Trophoblast cell (in vitro differentiated cells and primary cell): ENCODE results near the gene UBE2E2.

ENCODE experiments used
- DNase-seq, 2 donors: peaks; one replicate each; pipeline ENCODE4 v3.0.0-alpha.2; 2016
- H2AFZ ChIP-seq: 2 replicates; pipeline ENCODE4 v1.6.1; 2013; ENCODE audit warnings: low read length, moderate library complexity, mild to moderate bottlenecking; ENCODE audit not compliant: insufficient read depth, poor library complexity
- H2AK5ac ChIP-seq: 2 replicates; pipeline ENCODE4 v1.6.1; 2013; ENCODE audit warnings: mild to moderate bottlenecking, low read length
- H2BK120ac ChIP-seq: 2 replicates; pipeline ENCODE4 v1.6.1; 2013; ENCODE audit warnings: low read length, mild to moderate bottlenecking, moderate library complexity; ENCODE audit not compliant: insufficient read depth, poor library complexity
- H2BK12ac ChIP-seq: 2 replicates; pipeline ENCODE4 v1.6.1; 2013; ENCODE audit warnings: mild to moderate bottlenecking, low read length, moderate library complexity
- H2BK5ac ChIP-seq: 2 replicates; pipeline ENCODE4 v1.6.1; 2013; ENCODE audit warnings: low read length, low read depth, moderate library complexity, mild to moderate bottlenecking; ENCODE audit not compliant: poor library complexity
- H3K14ac ChIP-seq: 2 replicates; pipeline ENCODE4 v1.6.1; 2013; ENCODE audit warnings: mild to moderate bottlenecking, low read length
- H3K18ac ChIP-seq: 2 replicates; pipeline ENCODE4 v1.6.1; 2013; ENCODE audit warnings: mild to moderate bottlenecking, low read length
- H3K23ac ChIP-seq: 2 replicates; pipeline ENCODE4 v1.6.1; 2013; ENCODE audit warnings: low read length
- H3K27ac ChIP-seq: 2 replicates; pipeline ENCODE4 v1.5.1; 2013; ENCODE audit warnings: low read depth, mild to moderate bottlenecking, inconsistent platforms, low read length, moderate library complexity
- H3K27me3 ChIP-seq: 2 replicates; pipeline ENCODE4 v1.6.1; 2013; ENCODE audit warnings: inconsistent platforms, mild to moderate bottlenecking, low read length, moderate library complexity; ENCODE audit not compliant: insufficient read depth
- H3K36me3 ChIP-seq, 2 experiments: 1 replicate in 1 of 2; 2 replicates in 1 of 2; pipeline ENCODE4 v1.6.1; 2013; ENCODE audit warnings: low read length in 2 of 2, mild to moderate bottlenecking in 2 of 2, moderate library complexity in 1 of 2; ENCODE audit not compliant: insufficient read depth in 2 of 2, control insufficient read depth in 1 of 2
- H3K4ac ChIP-seq: 2 replicates; pipeline ENCODE4 v1.6.1; 2013; ENCODE audit warnings: low read depth, mild to moderate bottlenecking, low read length, moderate library complexity
- H3K4me1 ChIP-seq, 2 experiments: 1 replicate in 1 of 2; 2 replicates in 1 of 2; pipeline ENCODE4 v1.6.1; 2013; ENCODE audit warnings: low read length in 2 of 2, mild to moderate bottlenecking in 2 of 2, moderate library complexity in 1 of 2; ENCODE audit not compliant: insufficient read depth in 2 of 2, control insufficient read depth in 1 of 2
- H3K4me2 ChIP-seq: 2 replicates; pipeline ENCODE4 v1.6.1; 2013; ENCODE audit warnings: inconsistent platforms, mild to moderate bottlenecking, low read length, moderate library complexity
- H3K4me3 ChIP-seq: 2 replicates; pipeline ENCODE4 v1.5.1; 2013; ENCODE audit warnings: mild to moderate bottlenecking, low read depth, low read length, inconsistent platforms
- H3K79me1 ChIP-seq: one replicate; pipeline ENCODE4 v1.6.1; 2013; ENCODE audit warnings: low read length
- H3K79me2 ChIP-seq: 2 replicates; pipeline ENCODE4 v1.6.1; 2013; ENCODE audit warnings: low read length, mild to moderate bottlenecking; ENCODE audit not compliant: control insufficient read depth, insufficient read depth, poor library complexity
- H3K9ac ChIP-seq: 2 replicates; pipeline ENCODE4 v1.6.1; 2013; ENCODE audit warnings: mild to moderate bottlenecking, low read length
- H3K9me3 ChIP-seq: 2 replicates; pipeline ENCODE4 v1.6.1; 2013; ENCODE audit warnings: low read depth, mild to moderate bottlenecking, control low read depth, inconsistent platforms, low read length; ENCODE audit not compliant: insufficient read depth
- H4K12ac ChIP-seq: 2 replicates; pipeline ENCODE4 v1.6.1; 2013; ENCODE audit warnings: low read depth, mild to moderate bottlenecking, low read length, moderate library complexity
- H4K8ac ChIP-seq: 2 replicates; pipeline ENCODE4 v1.6.1; 2013; ENCODE audit warnings: low read depth, mild to moderate bottlenecking, low read length, moderate library complexity
- H4K91ac ChIP-seq: one replicate; pipeline ENCODE4 v1.6.1; 2013; ENCODE audit warnings: low read depth, mild to moderate bottlenecking, low read length, moderate library complexity
- WGBS: extraction: QIAGEN DNeasy Blood & Tissue Kit; methylation state at CpG from one replicate; pipeline ENCODE4 v1.1.7; 2013; ENCODE audit warnings: missing lambda C conversion rate; ENCODE audit not compliant: insufficient read length, insufficient coverage; ENCODE audit errors: extremely low coverage; 5-methylcytosine and 5-hydroxymethylcytosine counted together

UBE2E2 gene

DNA sequence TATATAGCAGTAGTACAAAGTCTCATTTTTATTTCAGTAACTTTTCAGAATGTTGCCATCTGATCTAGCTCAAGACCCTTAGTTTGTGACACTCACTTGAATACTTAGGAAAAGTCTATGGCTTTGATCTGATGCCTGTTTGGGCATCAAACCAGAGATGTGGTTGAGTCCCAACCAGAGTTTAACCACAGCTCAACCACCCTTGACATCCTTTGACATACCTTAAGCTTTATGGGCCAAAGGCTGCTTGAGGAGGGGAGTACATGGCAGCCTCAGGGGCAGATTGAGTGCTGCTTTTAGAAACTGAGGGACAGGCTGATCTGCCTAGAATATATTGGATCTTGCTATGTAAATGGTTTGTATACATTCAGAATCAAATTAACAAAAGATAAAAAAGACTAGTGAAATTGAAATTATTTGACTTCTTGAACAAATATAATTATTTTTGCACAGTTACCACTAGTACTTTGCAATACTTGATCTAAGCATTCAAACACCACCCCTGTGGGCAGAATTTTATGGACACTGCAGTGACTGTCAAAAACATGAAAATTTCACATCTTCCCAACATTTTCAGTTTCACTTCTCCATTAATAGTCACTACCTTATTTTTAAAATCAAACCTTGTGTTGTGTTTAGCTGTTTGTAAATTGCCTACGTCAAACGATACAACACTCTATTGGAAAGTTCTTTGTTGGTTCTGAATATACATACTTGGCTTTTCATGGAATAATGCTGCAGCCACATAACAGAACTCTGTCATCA lies 199.8 kb downstream of the UBE2E2 start:
- H3K9me3 ChIP-seq = no peaks in the 10 kb centered on the region
- H3K79me2 ChIP-seq = no peaks in the 10 kb centered on the region
- H3K4me3 ChIP-seq = no peak overlapping the region
- no peak overlapping the region for H2AFZ ChIP-seq
- no peak overlapping the region for H2BK120ac ChIP-seq
- no peaks in the 10 kb centered on the region for H3K36me3 ChIP-seq
- H2AK5ac ChIP-seq = no peak overlapping the region
- H4K12ac ChIP-seq = no peak overlapping the region
- no peak overlapping the region for H2BK5ac ChIP-seq
- H3K27me3 ChIP-seq = no peaks in the 10 kb centered on the region
- no peak overlapping the region for H3K27ac ChIP-seq
- H3K4ac ChIP-seq = no peak overlapping the region
- no CpG with 5 or more reads among the region's 2 CpGs for WGBS
- no peak overlapping the region for H3K4me2 ChIP-seq
- H2BK12ac ChIP-seq = no peak overlapping the region
- H3K23ac ChIP-seq = peak overlapping the region; percentile 96
- no peak for DNase-seq
- H3K18ac ChIP-seq = no peak overlapping the region
- no peaks in the 10 kb centered on the region for H3K4me1 ChIP-seq
- H3K79me1 ChIP-seq = no peaks in the 10 kb centered on the region
- no peak overlapping the region for H3K14ac ChIP-seq
- no peak overlapping the region for H4K91ac ChIP-seq
- no peak overlapping the region for H3K9ac ChIP-seq
- no peak overlapping the region for H4K8ac ChIP-seq

DNA sequence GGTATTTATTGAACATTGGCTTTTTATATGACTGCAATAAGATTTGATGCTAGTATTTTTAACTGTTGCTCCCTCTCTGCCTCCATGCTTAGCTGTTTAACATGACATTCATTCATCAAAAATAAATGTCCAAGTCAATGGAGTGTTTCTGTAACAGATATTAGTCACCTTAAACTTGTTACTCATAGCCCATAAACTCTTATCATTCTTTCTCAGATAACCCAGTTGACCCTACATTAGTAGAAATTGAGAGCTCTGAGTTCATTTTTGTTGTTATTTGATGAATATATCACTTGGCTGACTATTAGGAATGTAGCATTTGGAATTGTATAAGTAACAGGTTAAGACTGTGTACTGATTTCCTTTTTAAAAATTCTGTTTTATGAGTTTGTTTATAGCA lies 201.1 kb downstream of the UBE2E2 start:
- DNase-seq = peak in 1 of 2 donors; percentile 45
- Histone ChIP-seq H3K4me2 (no peak overlapping the region), H2BK120ac (no peak overlapping the region), H2BK12ac (no peak overlapping the region), H3K9me3 (no peaks in the 10 kb centered on the region), H3K4ac (no peak overlapping the region), H3K27me3 (no peaks in the 10 kb centered on the region), H3K36me3 (no peaks in the 10 kb centered on the region), H2AFZ (no peak overlapping the region), H2BK5ac (no peak overlapping the region), H3K4me1 (no peaks in the 10 kb centered on the region), H3K79me2 (no peaks in the 10 kb centered on the region), H4K12ac (no peak overlapping the region), H3K27ac (no peak overlapping the region), H3K18ac (no peak overlapping the region), H3K4me3 (no peak overlapping the region), H3K9ac (no peak overlapping the region), H2AK5ac (no peak overlapping the region), H4K8ac (no peak overlapping the region), H3K79me1 (no peaks in the 10 kb centered on the region), H3K23ac (no peak overlapping the region), H3K14ac (no peak overlapping the region), H4K91ac (no peak overlapping the region)

DNA sequence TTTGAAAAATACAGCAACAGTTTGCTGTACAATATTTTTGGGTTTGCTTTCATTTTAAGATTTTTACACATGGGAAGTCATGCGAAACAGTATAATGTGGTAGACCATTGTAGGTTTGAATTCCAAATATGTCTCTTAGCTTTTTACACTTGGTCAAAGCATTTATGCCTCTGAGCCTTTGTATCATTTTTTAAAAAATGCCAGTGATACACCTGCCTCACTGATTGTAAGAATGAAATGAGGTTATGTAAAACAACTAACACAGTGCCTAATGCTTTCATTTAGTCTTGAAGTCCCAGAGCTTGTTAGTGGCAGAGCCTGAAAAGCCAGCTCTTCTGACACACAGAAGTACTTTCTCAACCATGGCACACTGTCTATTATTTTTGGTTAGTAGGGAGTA lies 202.0 kb downstream of the UBE2E2 start:
- Histone ChIP-seq H3K18ac (no peak overlapping the region), H4K12ac (no peak overlapping the region), H3K79me1 (no peaks in the 10 kb centered on the region), H3K4me3 (no peak overlapping the region), H3K9ac (no peak overlapping the region), H2BK120ac (no peak overlapping the region), H3K4ac (no peak overlapping the region), H3K23ac (no peak overlapping the region), H3K27me3 (no peaks in the 10 kb centered on the region), H3K79me2 (no peaks in the 10 kb centered on the region), H4K8ac (no peak overlapping the region), H2BK12ac (no peak overlapping the region), H3K27ac (no peak overlapping the region), H3K36me3 (no peaks in the 10 kb centered on the region), H2AFZ (no peak overlapping the region), H2BK5ac (no peak overlapping the region), H2AK5ac (no peak overlapping the region), H3K4me2 (no peak overlapping the region), H3K9me3 (no peaks in the 10 kb centered on the region), H3K4me1 (no peaks in the 10 kb centered on the region), H4K91ac (no peak overlapping the region), H3K14ac (no peak overlapping the region)
- DNase-seq = peak in 1 of 2 donors; percentile 16
- no CpG with 5 or more reads among the region's 1 CpG for WGBS

DNA sequence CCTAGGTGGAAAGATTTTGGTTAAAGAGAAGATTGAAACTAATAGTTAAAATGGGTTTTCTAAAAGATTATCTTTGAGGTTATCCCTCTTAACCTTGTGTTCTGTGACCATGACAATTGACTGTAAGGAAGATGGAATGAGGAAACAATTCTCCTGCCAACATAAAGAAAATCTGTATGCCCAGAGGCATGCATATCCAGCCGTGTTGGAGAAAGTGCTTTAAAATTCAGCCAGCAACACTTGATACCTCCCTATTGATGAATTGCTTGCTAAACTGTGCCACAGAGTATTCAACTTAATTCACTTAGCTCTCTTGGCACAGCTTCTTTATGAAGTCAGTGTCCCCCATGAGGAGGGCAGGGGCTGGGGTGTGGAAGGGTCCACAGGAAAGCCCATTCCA lies 203.5 kb downstream of the UBE2E2 start:
- DNase-seq = no peak
- H2AFZ ChIP-seq = no peak overlapping the region
- H3K36me3 ChIP-seq = no peaks in the 10 kb centered on the region
- no peaks in the 10 kb centered on the region for H3K9me3 ChIP-seq
- no peak overlapping the region for H3K14ac ChIP-seq
- no peak overlapping the region for H3K23ac ChIP-seq
- H3K79me2 ChIP-seq = no peaks in the 10 kb centered on the region
- H3K4me3 ChIP-seq = no peak overlapping the region
- no peaks in the 10 kb centered on the region for H3K79me1 ChIP-seq
- H3K27ac ChIP-seq = no peak overlapping the region
- no peaks in the 10 kb centered on the region for H3K4me1 ChIP-seq
- no peaks in the 10 kb centered on the region for H3K27me3 ChIP-seq
- H4K12ac ChIP-seq = no peak overlapping the region
- no peak overlapping the region for H4K8ac ChIP-seq
- H2AK5ac ChIP-seq = no peak overlapping the region
- H3K4ac ChIP-seq = no peak overlapping the region
- H3K18ac ChIP-seq = no peak overlapping the region
- H2BK12ac ChIP-seq = no peak overlapping the region
- H3K9ac ChIP-seq = no peak overlapping the region
- WGBS = no CpG with 5 or more reads among the region's 1 CpG
- H2BK5ac ChIP-seq = no peak overlapping the region
- no peak overlapping the region for H4K91ac ChIP-seq
- no peak overlapping the region for H2BK120ac ChIP-seq
- no peak overlapping the region for H3K4me2 ChIP-seq
